HepG2 (cell line): ENCODE measurements around the gene TTC17. TPM values are rescaled to one million over a fixed set of nuclear protein-coding genes. Genes with fewer than 3 reads are reported as not detected.

ENCODE experiments used
- IKZF4 ChIP-seq: sonication (generic); formaldehyde crosslinking; IDR thresholded peaks from 2 replicates; pipeline ENCODE4 v1.5.1; 2020; ENCODE audit warnings: borderline replicate concordance, mild to moderate bottlenecking, low read depth, missing genetic modification reagents; ENCODE audit errors: not compliant biosample characterization
- IRF2 ChIP-seq: IDR thresholded peaks from 2 replicates; pipeline ENCODE4 v1.6.1; 2018; ENCODE audit warnings: missing genetic modification reagents, missing compliant biosample characterization
- JARID2 ChIP-seq: sonication (generic); formaldehyde crosslinking; IDR thresholded peaks from 2 replicates; pipeline ENCODE4 v1.8.1; 2023; ENCODE audit warnings: missing genetic modification reagents, inconsistent platforms; ENCODE audit not compliant: insufficient replicate concordance
- KLF15 ChIP-seq: sonication (generic); formaldehyde crosslinking; IDR thresholded peaks from 2 replicates; pipeline ENCODE4 v1.8.1; 2023; ENCODE audit warnings: borderline replicate concordance, mild to moderate bottlenecking, inconsistent platforms, missing genetic modification reagents, mixed read lengths
- NFYB ChIP-seq: sonication (generic); formaldehyde crosslinking; IDR thresholded peaks from 2 replicates; pipeline ENCODE4 v1.4.0; 2020; ENCODE audit warnings: missing genetic modification reagents
- SALL2 ChIP-seq: sonication (generic); formaldehyde crosslinking; IDR thresholded peaks from 2 replicates; pipeline ENCODE4 v1.8.1; 2023; ENCODE audit warnings: mild to moderate bottlenecking, missing genetic modification reagents, inconsistent platforms
- ZBTB40 ChIP-seq, 2 experiments: fragments of 450-650 bp in 1 of 2; sonication (generic) in 1 of 2; formaldehyde crosslinking in 1 of 2; IDR thresholded peaks; 2 replicates each; pipeline versions ENCODE4 v1.6.1 to v1.8.0; 2016 to 2022; ENCODE audit warnings: antibody characterized with exemption in 1 of 2, mild to moderate bottlenecking in 1 of 2, missing genetic modification reagents in 1 of 2
- ZBTB42 ChIP-seq: sonication (generic); formaldehyde crosslinking; IDR thresholded peaks from 2 replicates; pipeline ENCODE4 v1.5.0; 2020; ENCODE audit warnings: mild to moderate bottlenecking, missing genetic modification reagents
- ZNF33A ChIP-seq: sonication (generic); formaldehyde crosslinking; IDR thresholded peaks from 2 replicates; pipeline ENCODE4 v1.5.1; 2020; ENCODE audit warnings: missing genetic modification reagents, mild to moderate bottlenecking, moderate library complexity, borderline replicate concordance
- ZNF432 ChIP-seq: sonication (generic); formaldehyde crosslinking; IDR thresholded peaks from 2 replicates; pipeline ENCODE4 v1.5.0; 2020; ENCODE audit warnings: missing genetic modification reagents, mild to moderate bottlenecking, borderline replicate concordance
- ZNF614 ChIP-seq: IDR thresholded peaks from 2 replicates; pipeline ENCODE4 v1.6.1; 2018; ENCODE audit warnings: missing biosample characterization, missing genetic modification reagents, inconsistent platforms, borderline replicate concordance
- polyA plus RNA-seq, 8 experiments: library from polyadenylated mRNA; depleted of rRNA in 3 of 8; stranded (reverse) in 7 of 8; unstranded in 1 of 8; fragments of >200 nt; fragmentation: Illumina TruSeq in 4 of 8; extraction: Trizol in 4 of 8; gene quantifications; 2 replicates each; pipeline versions ENCODE4 v1.2.1 to v1.2.3, GENCODE V29; 2011 to 2016; ENCODE audit warnings: low read depth in 4 of 8, missing spikeins in 1 of 8, mixed read lengths in 1 of 8; ENCODE audit not compliant: insufficient read depth in 1 of 8
- total RNA-seq, 5 experiments: library from RNA; depleted of rRNA; stranded (reverse); fragments of >200 nt; fragmentation: Illumina TruSeq; extraction: Trizol; gene quantifications; 2 replicates each; pipeline ENCODE4 v1.2.3, GENCODE V29; 2016; ENCODE audit warnings: low read depth in 1 of 5
- TF ChIP-seq, protein P1 (sequence below): sonication (generic); formaldehyde crosslinking; IDR thresholded peaks from 2 replicates; pipeline ENCODE4 v1.5.1; 2020; ENCODE audit warnings: missing genetic modification reagents, mild to moderate bottlenecking, borderline replicate concordance
- TF ChIP-seq, protein P2 (sequence below): sonication (generic); formaldehyde crosslinking; IDR thresholded peaks from 2 replicates; pipeline ENCODE4 v1.9.0; 2021; ENCODE audit warnings: missing genetic modification reagents, mild to moderate bottlenecking, borderline replicate concordance
- TF ChIP-seq, protein P3 (sequence below): sonication (generic); formaldehyde crosslinking; IDR thresholded peaks from 2 replicates; pipeline ENCODE4 v1.8.1; 2023; ENCODE audit warnings: missing genetic modification reagents, inconsistent platforms, borderline replicate concordance

The TTC17 gene
- total and polyA plus RNA-seq, 2 of the 13 experiments (the other 11 are each of a cell fraction or from before 2014, with no cell fraction given), result 55.9 to 99.7 TPM

- TF ChIP-seq ZBTB40 (IDR thresholded peaks at IDR 0.05), result no peak
- no peak for TF ChIP-seq ZBTB40 (CRISPR knock-in tag; IDR thresholded peaks at IDR 0.05)
- TF ChIP-seq NFYB (CRISPR knock-in tag), result no peak
- no peak for TF ChIP-seq IKZF4 (CRISPR knock-in tag)
- no peak for TF ChIP-seq JARID2 (CRISPR knock-in tag)
- TF ChIP-seq, protein P1, sequence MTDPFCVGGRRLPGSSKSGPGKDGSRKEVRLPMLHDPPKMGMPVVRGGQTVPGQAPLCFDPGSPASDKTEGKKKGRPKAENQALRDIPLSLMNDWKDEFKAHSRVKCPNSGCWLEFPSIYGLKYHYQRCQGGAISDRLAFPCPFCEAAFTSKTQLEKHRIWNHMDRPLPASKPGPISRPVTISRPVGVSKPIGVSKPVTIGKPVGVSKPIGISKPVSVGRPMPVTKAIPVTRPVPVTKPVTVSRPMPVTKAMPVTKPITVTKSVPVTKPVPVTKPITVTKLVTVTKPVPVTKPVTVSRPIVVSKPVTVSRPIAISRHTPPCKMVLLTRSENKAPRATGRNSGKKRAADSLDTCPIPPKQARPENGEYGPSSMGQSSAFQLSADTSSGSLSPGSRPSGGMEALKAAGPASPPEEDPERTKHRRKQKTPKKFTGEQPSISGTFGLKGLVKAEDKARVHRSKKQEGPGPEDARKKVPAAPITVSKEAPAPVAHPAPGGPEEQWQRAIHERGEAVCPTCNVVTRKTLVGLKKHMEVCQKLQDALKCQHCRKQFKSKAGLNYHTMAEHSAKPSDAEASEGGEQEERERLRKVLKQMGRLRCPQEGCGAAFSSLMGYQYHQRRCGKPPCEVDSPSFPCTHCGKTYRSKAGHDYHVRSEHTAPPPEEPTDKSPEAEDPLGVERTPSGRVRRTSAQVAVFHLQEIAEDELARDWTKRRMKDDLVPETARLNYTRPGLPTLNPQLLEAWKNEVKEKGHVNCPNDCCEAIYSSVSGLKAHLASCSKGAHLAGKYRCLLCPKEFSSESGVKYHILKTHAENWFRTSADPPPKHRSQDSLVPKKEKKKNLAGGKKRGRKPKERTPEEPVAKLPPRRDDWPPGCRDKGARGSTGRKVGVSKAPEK (CRISPR knock-in tag), result no peak
- TF ChIP-seq KLF15 (CRISPR knock-in tag), result no peak
- TF ChIP-seq, protein P2, sequence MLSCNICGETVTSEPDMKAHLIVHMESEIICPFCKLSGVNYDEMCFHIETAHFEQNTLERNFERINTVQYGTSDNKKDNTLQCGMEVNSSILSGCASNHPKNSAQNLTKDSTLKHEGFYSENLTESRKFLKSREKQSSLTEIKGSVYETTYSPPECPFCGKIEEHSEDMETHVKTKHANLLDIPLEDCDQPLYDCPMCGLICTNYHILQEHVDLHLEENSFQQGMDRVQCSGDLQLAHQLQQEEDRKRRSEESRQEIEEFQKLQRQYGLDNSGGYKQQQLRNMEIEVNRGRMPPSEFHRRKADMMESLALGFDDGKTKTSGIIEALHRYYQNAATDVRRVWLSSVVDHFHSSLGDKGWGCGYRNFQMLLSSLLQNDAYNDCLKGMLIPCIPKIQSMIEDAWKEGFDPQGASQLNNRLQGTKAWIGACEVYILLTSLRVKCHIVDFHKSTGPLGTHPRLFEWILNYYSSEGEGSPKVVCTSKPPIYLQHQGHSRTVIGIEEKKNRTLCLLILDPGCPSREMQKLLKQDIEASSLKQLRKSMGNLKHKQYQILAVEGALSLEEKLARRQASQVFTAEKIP, result no peak
- no peak for TF ChIP-seq SALL2 (CRISPR knock-in tag)
- no peak for TF ChIP-seq IRF2
- TF ChIP-seq ZBTB42 (CRISPR knock-in tag), result no peak
- TF ChIP-seq ZNF614 (CRISPR knock-in tag), result no peak
- TF ChIP-seq ZNF33A (CRISPR knock-in tag), result no peak
- no peak for TF ChIP-seq ZNF432 (CRISPR knock-in tag)
- TF ChIP-seq, protein P3, sequence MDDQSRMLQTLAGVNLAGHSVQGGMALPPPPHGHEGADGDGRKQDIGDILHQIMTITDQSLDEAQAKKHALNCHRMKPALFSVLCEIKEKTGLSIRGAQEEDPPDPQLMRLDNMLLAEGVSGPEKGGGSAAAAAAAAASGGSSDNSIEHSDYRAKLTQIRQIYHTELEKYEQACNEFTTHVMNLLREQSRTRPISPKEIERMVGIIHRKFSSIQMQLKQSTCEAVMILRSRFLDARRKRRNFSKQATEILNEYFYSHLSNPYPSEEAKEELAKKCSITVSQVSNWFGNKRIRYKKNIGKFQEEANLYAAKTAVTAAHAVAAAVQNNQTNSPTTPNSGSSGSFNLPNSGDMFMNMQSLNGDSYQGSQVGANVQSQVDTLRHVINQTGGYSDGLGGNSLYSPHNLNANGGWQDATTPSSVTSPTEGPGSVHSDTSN (CRISPR knock-in tag), result no peak
These were observed 51.7 kb downstream of the TTC17 start (continued) for GRCh38 chr11:43410394-43410793.
